HG02970 (cell line): ENCODE measurements around the gene SDK2.

Source experiments
- ATAC-seq: cut with Tn5 transposase; IDR thresholded peaks from one replicate; pipeline ENCODE4 v1.9.1; 2021; ENCODE audit warnings: mild to moderate bottlenecking, moderate library complexity, moderate number of reproducible peaks; ENCODE audit not compliant: unreplicated experiment, low FRiP score

SDK2 gene

DNA sequence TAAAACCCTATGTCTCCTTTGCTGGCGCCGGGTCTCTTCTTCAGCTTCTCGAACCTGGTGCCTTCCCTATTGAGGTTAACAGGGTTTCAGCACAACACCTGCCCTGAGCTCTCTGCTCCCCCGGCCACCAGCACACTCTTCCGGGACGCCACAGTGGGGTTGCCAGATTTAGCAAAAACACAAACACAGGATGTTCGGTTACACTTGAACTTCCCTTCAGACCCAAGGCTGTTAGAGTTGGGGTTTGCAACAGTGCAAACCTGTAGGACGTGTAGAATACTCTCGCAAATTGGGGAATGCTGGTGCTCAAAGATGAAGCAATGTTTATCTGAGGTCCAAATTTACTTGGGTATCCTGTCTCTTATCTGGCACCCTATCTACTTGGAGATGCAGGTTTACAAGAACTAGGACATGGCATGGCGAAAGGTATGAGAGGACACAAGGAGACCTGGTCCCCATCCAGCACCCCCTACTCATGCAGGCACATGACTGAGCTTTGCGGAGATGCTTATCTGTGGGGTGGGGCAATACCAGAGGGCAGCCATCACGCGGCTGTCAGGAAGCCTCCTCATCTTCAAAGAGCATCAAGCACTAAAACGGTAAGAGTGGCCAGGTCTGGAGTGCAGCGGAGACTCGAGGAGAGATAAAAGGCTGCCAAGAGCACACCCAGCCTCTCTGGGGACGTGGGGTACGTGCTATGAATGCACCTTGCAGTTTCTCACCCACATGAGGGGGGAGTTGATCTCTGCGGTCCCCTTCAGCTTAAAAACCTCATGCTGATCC lies 52.8 kb downstream of the SDK2 start:
- peak; percentile 56 for ATAC-seq

DNA sequence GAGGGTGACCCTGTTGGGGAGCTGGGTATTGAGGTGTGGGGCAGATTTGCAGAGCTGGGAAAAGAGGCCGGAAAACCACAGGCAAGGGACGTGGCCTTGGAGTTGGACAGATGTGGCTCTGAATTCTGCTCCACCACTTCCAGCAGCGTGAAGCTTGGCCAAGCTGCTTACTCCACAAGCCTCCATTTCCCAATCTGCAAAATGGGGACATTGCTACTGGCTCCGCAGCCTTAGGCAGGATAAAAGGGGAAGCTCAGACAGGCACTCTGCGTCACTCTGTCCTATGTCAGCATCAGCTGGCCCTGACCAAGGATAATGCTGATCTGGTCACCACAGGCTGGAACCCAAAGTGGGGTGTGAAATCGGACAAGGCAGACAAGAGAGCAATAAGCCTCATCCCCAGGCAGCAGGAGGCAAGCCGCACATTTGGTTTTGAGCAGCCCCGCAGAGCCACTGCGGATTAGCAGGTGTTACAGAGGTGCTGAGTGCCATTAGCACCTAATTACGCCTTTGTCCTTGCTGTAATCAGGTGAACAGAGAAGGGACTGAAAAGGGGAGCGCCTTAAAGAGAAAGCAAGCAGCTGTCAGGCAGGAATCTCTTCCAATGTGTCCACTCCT lies 54.8 kb downstream of the SDK2 start:
- no peak for ATAC-seq

DNA sequence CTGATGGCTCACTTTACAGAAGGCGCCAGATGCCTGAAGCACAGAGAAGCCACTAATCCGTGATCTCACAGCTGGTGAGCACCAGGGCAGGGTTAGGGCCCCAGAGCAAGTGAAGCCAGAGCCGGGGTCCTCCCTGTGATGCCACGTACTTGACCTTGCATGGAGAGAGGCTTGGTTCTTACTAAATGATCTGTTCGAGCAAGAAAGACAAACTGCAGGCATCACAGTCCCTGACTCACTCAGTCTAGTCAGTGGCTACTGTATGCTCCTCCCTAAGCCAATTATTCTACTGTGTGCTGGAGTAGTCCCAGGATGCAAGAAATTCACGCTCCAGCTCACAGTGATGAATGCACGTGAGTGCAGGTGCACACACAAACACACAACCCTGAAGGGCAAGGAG lies 55.4 kb downstream of the SDK2 start:
- ATAC-seq: no peak

DNA sequence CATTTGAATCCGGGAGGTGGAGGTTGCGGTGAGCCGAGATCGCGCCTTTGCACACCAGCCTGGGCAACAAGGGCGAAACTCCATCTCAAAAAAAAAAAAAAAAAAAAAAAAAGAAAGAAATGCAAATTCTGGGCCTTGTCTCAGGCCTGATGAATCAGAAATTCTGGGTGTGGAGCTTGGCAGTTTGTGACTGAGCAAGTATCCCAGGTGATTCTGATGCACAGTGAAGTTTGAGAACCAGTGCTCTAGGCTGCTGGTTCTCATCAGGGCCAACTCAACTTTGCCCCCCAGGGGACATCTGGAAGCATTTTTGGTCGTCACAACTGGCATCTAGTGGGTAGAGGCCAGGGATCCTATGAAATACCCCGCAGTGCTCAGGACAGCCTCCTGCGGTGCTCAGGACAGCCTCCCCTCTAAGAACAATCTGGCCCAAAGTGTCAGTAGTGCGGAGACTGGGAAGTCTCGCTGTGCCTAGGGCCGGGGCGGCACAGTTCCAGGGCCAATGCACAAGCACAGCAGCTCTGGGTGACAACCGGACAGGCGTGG lies 55.9 kb downstream of the SDK2 start:
- no peak for ATAC-seq

DNA sequence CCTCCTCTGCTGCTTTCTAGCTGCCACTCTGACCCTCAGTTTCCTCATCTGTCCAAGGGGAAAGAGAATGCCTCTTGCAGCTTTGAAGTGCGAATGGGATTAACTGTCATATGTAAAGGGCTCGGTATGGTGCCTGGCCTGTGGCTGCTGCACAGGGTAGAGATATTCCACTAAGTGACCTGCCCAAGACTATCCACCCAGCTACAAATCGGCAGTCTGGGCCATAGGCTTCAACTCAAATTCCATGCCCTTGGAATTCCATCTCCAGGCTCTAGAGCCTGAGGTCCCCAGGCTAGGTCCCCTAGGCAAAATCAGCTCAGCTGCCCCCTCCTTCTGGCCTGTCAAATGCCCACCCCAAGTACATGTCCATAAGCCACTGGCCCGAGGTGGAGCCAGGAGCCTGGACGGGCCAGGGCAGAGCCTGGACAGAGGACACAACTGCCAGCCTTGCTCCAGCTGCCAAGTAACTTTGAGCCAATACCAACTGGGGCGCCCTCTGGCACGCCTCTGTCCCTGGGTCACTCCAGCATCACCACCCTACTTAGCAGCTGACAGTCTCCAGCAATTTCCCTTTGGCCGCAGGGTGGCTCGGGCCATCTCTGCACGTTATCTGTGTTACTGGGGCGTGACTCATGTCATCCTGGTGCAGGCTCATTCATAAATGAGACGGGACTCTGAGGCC lies 57.2 kb downstream of the SDK2 start:
- no peak for ATAC-seq

DNA sequence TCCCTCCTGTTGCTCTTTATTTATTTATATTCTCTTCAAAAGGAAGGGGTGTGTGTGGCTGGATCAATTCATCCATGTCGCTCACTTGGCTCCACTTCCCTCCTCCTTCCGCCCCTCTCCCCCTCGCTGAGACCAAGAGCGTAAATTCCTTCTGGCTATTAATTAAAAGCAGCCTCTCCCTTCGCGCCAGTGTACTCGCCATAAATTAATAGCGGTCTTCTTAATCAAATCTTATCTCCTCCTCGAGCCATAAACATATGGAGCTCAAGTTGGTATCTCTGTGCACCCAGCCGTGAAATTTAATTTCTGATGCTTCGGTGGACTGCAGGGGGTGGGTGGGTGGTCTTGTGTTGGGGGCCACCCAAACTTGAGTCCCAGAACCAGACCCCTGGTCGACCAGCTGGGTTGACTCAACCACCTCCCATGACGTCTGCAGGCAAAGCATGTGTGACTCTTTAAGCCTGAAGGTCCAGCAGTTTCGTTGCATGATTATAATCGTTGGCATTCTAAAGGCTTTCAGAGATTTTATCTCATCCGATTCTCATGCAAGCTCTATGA lies 57.9 kb downstream of the SDK2 start:
- ATAC-seq: no peak

DNA sequence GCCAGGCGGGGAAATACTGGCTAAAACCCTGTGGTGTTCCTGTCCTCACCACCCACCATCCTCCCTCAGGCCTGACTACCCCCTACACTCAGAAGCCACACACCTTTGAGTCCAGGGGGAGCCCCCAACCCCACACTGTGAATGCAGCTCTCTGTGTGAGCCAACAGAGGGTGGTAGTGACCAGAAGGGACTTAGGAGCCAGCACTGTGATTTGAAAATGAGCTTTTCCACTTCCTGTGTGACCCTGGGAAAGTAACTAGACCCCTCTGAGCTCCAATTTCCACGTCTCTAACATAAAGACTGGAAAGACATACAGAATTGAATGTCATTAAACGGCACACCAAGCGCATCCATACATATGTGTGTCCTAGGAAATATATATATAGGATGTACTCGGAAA lies 58.7 kb downstream of the SDK2 start:
- ATAC-seq: no peak

DNA sequence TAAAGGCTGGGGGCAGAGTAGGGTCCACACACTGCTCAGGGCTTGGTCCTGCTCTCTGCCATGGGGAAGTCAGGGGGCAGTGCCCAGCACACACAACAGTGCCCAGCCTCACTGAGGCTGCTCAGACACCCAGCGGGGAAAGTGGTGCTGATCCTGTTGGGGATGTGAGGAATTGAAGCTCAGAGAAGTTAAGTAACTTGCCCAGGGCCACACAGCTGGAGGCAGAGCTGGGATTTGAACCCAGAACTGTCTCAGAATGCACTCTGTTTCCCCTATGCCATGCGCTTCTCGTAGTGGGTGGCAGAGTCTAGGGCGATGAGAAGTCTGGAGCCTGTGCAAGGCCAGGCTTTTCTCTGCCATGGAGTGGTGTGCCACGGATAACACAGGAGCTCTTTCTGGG lies 59.3 kb downstream of the SDK2 start:
- ATAC-seq: no peak

DNA sequence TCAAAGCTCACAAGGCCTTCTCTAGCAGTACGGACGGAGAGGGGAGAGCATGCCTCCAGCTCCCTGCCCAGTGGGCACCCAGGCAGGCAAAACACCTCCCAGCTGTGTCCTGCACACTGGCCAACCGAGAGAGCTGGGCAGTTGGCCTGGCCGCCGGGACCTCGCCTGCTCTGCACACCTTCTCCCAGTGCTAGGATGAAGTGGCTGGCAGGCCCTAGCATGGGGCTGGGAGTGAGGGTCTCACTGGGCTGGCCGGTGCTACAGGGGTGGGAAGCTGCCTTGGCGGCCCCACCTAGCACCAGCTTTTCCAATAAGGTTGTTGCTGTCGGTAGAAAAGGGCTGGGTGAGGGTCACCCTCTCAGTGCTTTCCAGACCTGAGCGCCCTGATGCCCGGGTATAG lies 60.2 kb downstream of the SDK2 start:
- ATAC-seq: no peak

DNA sequence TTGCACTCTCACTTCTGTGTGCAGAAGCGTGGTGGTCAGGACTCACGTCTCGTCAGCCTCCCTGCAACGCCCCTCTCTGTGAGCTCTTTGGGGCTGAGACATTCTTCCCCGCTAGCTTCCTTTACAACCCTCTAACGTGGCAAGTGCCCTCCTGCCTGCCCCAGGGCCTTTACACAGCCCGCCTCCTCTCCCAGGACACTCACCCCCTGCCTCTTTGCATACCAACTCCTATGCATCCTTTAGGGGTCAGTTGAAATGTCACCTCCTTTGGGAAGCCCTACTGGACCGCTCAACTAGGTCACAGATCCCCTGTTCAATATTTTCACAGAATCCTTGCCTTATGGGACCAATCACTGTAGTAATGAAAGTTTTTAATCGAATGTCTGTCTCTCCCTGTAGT lies 61.4 kb downstream of the SDK2 start:
- no peak for ATAC-seq

DNA sequence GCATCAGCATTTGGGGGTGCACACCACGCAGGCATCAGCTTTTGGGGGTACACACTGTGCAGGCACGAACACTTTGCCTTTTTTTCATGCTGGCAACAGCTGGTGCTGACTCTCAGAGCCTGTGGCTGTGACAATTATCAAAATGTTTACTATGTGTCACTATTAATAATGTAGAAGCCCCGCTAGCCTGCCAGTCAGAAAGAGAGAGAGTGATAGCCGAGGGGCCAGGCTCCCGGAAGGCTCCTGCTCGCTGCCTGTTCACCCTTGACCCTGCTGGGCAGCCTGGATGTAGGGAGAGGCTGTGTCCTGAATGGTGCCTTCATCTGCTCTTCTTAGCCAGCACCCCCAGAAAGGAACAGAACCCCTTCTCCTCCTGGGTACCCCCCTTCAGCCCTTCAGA lies 61.9 kb downstream of the SDK2 start:
- ATAC-seq: no peak

DNA sequence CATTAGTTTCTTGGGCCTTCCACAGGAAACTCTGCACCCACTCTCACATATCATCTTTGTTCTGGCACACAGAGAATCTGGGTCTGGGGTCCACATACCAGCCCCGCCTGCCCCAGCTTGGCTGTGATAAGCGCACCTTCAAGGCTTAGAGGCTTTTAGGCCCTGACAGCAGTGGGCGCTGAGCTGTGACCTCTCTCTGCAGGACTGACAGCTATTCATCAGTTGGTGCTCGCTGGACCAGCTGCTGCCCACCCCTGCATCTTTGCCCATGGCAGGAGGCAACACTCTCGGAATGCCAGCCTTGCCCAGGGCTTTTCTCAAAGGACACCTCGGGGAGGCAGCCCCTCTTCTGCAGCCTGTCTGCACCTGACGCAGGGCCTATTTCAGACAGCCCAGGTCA lies 62.9 kb downstream of the SDK2 start:
- no peak for ATAC-seq

DNA sequence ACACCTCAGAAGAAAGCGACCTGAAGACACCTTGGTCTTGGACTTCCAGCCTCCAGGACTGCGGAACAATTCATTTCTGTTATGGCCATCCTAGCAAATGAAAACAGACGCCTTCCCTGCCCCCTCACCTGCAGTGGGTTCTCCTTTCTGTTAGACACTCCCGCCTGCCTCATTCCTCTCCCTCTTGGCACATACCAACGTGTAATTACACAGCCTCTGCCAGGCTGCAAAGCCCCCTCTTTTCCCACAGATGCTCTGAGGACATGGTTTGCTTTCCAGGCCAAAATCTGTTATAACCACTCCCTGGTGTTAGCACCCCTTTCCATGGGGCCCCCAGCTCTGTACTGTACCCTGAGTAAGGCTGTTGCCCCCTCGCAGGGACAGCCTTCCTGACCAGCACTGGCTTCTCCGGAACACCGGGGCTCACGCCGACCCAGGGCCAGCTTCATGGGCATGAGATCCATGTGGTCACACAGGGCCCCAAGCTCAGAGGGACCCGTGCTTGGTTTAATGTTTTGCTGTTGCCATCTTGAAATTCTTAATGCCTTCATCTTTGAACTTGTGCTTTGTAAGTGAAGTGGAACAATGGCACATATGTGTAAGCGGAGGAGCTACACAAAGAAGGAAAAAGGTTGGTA lies 64.1 kb downstream of the SDK2 start:
- no peak for ATAC-seq

DNA sequence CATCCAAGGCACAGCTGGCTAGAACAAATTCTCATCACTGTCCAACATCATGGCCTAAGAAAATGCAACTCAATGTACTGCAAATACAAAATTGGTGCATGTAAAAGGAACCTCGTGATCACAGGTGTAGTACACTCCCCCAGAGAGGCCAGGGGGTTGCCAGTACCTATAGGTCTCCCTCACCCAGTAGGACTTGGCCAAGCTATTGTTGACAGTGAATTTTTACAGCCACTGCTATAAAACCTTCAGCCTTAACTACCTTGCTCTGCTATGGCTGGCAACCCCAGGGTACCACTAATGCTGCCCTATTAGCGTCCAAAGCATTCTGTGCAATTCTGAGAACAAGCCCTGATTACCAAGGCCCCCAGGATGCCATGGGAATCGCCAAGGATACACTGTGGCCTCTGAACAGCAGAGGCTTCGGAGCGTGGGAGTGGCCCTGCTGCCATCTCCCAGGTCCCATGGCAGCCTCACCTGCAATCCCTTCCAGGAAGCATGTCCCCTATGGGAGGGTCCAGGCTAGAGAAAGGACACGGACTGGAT lies 67.6 kb downstream of the SDK2 start:
- ATAC-seq: no peak

DNA sequence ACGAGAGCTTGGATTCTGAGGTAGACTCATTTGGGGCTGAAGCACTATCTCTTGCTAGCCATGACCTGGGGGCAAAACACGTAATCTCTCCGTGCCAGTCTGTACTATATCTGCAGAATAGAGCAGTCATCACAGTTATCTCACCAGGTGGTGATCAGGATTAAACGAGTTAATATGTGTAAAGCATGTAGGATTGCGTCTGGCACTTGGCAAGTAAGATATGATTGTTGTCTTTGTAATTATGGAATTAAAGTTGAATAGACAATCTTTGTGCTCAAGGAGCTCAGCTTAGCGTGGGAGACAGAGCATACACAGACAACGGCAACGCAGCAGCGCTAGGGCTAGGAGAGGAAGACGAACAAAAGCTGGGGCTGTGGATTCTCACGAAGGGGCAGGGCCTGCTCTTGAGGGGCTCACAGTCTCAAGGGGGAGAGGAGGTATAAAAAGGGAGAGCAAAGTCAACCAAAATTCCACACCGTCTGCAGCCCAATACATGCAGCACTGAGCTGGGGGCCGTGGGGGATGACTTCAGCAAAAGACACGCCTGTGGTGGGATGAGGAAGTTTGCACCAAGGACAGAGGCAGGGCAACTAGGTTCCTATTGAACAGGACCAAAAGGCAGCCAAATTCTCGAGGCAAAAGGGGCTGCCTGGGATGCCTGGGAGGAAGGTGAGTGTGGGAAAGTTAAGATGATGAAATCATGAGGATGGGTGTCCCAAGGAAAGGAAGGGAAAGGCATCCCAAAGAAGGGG lies 68.6 kb downstream of the SDK2 start:
- ATAC-seq: no peak

DNA sequence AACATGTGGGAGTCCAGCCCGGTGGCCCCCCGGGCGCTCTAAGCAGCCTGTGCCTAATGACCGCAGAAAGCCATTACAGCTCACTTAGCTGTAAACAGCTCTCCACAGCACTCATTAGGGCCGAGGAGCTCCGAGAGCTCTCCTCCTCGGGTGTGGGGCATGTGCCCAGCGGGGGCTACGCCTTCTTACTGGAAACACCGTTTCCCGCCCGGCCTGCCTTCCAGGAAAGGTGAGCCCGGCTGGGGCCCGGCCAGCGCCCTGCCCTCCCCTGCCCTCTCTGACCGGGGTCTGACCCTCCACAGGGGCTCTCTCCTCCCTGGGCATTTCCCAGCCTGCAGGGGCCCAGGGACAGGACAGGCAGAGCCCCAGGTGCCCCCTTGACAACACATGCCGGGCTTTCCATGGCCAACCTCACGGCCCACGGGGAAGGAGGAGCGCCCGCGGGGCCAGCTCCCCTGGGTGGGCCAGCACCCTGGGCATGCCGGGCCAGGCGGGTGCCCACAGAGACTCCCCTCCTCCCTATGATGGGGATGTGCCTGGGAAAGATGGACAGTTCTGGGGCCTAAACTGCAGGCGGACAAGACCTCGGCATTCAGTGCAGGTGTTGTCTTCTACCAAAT lies 72.6 kb downstream of the SDK2 start:
- ATAC-seq: no peak

DNA sequence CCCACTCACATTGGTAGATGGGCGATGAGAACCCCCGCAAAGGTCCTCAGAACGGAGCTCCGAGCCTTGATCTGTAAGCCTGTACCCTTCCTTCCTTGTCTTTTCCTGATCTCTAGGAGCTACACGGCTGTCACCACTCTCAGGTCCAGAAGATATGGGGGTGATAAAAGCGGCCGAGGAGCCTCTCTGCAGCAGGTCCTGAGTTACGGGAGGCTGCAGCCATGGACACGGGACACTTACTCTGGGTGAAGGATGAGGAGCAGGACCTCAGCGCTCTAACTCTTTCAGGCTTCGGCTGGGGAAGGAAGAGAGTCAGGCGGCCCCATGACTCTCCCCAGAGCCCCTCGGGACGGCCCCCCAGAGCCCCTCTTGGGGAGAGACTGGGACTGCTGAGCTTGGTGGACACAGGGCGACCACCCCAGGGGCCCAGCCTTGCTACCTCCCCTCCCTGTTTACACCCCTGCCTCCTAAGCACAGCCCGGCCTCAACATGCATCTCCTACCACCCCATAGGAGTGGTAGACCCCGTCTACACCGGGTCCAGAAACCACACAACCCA lies 74.4 kb downstream of the SDK2 start:
- ATAC-seq: no peak

DNA sequence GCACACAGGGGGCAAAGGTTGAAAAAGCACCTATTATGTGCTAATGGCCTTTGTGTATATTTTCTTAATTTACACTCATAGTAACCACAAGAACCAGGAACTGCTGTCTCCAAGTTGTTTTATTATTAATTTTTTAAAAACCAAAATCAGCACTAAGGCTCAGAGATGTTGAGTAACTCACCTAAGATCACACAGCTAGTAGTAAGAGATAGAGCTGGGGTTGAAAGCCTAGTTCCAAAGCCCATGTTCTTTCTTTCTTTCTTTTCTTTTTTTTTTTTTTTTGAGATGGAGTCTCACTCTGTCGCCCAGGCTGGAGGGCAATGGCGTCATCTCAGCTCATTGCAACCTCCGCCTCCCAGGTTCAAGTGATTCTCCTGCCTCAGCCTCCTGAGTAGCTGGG lies 75.3 kb downstream of the SDK2 start:
- no peak for ATAC-seq
